ENCODE measurements around the gene PIEZO2. TPM values are rescaled to one million over a fixed set of nuclear protein-coding genes. Genes with fewer than 3 reads are reported as not detected.

Gene PIEZO2
- total RNA-seq, 2 donors from 2014 or later, result 1.7 to 2.1 TPM

DNA sequence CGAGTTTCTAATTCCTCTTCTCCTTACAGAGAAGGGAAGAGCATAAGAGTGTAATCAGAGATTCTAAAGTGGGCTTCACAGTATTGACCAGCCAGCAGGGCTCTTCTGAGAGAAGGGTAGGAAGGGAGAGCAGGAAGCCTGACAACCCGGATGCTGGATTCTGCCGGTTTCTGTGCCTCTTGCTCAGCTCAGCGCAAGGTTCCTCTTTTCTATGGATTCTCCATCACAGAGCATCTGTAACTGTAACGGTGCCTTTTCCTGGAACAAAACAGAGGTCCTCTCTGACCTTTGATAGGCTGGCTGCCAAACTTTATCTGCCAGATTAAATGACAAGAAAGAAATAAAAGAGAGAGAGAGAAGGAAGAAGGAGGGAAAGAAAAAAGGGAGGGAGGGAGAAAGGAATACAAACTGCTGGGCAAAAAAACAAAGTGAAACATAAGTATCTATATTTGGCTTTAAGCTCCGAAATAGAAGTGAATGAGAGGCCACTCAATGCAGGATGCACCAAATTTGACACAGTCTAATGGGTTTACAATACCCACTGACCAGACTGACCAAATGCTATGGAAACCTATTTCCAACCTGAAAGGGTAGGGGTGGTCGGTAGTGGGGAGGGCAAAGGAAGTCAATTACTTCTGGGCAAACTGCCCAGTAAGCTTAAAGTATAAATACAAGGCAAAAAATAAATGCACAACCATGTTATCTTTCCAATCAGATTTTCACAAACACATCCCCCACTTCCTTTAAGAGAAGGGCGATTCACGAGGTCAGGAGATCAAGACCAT is 59.2 kb downstream of the PIEZO2 start:
- no peak for DNase-seq
- intact Hi-C loops (cut with DNase I), result loop anchor here in 1 of 2 donors (10.0 kb wide), 1 partner anchor 55 kb away; the partner anchor contains the start of gene PIEZO2
- ATAC-seq, result no peak

DNA sequence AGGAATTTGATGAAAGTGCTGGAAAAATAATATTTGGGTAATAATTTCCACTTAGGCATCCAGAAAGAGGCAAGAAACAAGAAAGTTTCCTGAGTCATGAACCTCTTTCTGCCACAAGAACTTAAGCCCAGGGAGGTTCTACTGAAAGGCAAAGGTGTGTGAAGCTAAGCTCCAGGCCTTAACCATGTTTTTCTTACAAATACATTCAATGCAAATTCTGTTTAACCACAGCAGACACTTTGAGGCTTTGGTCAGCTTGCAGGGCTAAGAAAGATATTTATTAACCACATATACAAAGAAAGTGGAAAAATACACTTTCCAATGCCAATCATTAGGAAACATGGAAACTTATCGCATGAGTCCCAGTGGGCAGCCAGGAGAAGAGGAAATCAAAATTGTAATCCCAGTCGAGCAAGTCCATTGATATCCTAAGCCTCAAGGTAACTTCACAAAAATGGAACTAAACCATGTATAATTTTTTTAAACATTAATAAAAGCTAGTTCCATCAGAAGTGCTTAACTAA is 68.3 kb downstream of the PIEZO2 start:
- intact Hi-C loops (cut with DNase I), result loop anchor here in 1 of 2 donors (10.0 kb wide), 1 partner anchor 64 kb away; the partner anchor contains the start of gene PIEZO2
- DNase-seq (no peak), ATAC-seq (no peak)

DNA sequence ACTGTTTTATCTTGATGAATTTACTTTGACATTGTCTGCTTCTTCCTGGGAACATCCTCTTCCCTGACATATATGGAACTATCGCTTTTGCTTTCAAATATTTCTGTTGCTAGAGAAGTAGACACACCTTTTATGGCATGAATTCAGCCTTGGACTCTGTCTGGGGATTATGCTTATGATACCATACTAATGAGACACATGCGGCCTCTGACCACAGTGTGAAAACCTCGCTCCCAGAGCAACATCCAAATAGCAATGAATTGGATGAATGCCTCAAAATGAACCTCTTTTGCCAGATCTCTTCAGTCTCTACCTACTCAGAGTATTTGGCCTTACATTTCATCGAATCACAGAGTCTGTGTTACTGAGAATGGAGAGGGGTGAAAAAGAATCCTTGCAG is 70.9 kb downstream of the PIEZO2 start:
- ATAC-seq (no peak), DNase-seq (no peak)
- intact Hi-C loops (cut with DNase I), result no loop called here

DNA sequence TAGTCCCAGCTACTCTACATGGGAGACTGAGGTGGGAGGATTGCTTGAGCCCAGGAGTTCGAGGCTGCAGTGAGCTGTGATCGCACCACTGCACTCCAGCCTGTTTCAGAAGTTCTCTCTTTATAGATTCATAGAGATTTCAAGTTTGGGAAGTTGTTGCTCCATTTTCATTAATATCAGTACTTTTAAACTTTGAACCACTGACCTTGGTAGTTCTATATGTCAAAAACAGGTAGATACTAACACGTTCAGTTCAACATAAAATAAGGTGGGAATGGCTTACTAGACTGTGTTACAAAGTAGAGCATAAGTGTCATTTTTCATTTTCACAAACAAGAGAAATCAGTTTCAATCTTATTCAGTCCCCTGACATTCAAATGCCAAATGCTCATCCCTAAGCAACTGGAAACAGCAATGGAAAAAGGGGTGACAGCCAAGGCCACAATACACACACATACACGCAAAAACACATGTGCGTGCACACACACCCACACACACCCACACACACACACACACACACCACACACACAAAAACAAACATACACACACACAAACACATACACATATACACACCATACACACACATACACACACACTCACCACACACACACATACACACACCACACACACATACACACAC is 71.7 kb downstream of the PIEZO2 start:
- no peak for DNase-seq
- intact Hi-C loops (cut with DNase I), result no loop called here
- no peak for ATAC-seq

DNA sequence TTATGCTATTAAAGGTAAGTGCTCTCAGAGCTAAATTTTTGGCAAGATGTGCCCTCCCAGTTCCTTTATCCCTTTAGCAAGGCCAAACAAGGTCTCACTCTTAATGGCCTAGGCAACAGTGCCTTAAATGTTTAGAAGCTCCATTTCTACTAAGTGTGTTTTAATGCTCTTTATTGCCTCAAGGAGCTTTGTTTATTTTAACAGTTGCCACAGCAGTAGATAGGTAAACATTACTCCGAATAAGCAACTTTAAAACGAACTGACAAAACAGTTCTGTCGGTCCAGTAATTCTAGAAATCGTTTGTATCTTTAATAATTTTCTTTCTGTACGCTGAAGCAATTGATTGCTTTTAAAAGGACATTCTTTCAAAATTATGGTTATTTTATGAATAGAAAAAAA is 74.5 kb downstream of the PIEZO2 start:
- no peak for DNase-seq
- ATAC-seq, result no peak
- intact Hi-C loops (cut with DNase I), result no loop called here

DNA sequence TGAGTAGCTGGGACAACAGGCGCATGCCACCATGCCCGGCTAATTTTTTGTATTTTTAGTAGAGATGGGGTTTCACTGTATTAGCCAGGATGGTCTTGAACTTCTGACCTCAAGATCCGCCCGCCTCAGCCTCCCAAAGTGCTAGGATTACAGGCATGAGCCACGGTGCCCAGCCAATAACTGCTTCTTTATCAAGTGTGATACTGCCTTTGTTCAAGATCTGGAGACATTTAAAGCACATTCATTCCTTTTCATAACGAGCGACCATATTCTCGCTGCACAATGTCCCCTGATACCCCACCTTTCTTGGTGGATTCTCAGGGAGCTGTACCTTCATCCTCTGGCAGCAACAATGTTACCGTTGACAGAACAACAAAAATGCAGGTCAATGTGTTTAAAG is 75.4 kb downstream of the PIEZO2 start:
- intact Hi-C loops (cut with DNase I), result no loop called here
- ATAC-seq, result no peak
- no peak for DNase-seq

DNA sequence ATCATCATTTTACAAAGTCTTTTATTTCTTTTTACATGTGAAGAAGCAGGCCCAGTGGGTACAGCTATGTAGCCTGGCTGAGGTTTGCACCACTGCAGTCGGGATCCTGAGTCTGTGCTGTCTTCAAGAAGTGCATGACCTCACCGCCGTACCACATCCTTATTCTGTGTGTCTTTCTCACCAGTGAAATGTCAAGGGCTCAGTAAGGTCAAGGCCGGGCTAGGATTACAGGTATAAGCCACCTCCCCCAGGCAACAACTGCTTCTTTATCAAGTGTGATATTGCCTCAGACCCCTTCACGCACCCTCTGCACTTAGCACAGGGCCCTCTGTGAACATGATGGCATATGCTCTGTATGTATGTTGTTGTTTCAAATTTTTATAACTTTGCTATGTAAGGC is 76.7 kb downstream of the PIEZO2 start:
- no peak for DNase-seq
- intact Hi-C loops (cut with DNase I), result no loop called here
- no peak for ATAC-seq

DNA sequence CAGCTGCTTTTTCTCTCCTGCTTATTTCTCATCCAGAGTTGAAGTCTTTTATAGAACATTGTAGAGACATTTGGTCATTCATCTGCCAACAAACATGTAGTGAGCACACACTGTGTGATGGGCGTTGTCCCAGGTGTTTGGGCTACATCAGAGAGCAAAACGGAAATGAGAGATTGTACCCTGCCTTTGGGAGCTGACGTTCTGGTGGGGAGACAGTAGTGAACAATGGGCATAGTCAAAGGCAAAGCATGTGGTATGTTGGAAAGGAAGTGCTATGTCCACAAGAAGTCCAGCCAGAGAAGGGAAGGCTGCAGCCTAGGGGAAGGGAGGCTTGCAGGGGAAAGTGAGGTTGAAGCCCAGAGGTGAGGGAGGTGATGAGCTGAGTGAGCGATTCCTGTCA is 78.1 kb downstream of the PIEZO2 start:
- intact Hi-C loops (cut with DNase I), result no loop called here

DNA sequence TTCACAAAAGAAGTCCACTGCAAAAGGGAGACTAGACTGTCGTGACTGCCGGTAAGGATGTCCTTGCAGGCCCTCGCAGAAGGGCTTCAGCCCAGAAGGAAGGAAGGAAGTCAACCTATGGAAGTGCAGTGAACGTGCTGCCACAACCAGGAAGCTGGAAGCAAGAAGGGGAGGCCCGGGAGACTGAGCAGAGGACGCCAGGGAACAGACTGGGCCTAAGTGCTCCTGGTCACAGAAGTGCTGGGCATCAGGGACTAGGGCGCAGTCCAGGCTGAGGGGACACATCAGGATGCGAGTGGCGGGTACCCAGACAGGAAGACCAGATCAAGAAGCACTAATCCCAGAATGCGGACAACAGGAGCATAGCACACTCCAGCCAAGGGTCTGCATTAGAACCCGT is 78.8 kb downstream of the PIEZO2 start:
- DNase-seq (no peak), ATAC-seq (no peak)
- intact Hi-C loops (cut with DNase I), result no loop called here

More for the DNA sequence above, 78.1 kb downstream of the PIEZO2 start:
- DNase-seq (no peak), ATAC-seq (no peak)

DNA sequence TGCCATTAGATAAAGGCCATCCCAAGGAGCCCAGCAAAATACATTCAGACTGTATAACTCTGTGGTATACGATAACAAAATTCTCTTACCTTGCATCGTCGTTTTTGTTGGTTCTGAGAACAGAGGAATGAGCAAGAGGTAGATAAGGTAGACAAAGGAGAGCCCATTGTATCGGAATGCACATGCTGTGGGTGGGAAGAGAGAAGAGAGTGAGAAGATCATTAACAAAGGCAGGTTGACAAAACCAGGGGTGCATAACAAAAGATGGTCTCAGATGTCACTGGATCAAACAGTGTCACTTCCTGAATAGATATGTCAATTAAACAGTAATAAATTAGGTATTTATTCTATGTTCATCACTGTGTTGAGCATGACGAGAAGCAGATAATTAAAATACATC is 83.3 kb downstream of the PIEZO2 start:
- no peak for DNase-seq
- ATAC-seq, result no peak
- intact Hi-C loops (cut with DNase I), result no loop called here

DNA sequence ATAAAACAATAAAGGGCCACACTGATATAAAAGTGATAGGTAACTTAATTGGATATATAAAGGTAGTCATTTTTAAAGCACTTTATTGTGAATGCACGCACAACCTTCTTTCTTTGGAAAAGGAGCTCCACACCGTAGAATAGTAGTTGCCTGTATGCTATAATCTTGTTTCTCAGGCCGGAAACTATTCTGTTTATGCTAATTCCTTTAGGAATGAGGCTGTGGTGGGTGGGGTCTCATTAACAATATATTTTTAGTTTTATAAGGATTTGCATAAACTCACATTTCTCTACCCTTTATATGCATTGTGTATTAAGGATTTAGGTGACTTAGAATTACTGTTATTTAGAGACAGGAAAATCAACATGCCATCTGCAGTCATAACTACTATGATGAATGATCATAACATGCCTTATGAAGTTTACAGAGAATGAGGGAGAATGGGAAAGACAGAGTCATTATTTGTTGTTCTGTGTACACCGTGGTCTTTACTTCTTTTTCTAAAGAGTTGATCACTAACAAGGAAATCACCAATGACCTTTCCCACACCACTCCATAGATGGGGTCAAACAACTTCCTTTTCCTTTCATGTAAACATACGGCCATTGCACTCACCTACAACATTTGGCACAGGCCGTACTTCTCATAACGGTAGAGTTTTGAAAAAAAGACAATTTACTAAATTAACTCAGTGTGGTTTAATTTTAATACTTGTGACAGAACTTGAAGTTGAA is 84.5 kb downstream of the PIEZO2 start:
- no peak for DNase-seq
- ATAC-seq, result no peak
- intact Hi-C loops (cut with DNase I), result no loop called here

DNA sequence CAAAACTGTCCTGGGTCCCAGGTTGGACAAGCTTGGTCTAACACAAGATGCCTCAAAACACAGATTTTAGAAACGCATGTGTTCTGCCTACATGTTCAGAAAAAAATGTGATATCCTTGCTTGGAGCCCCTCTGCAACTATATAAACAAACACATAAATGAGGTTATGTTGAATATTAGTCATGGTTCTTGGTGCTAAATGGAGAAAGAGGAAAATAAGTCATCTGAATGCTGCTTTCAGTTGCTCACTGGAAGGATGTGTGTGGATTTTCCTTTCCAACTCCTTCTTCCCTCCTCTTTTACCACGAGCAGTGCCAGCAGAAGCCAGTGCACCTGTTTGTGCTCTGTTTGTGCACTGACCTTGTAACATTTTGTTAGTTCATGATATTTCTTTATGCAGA is 85.3 kb downstream of the PIEZO2 start:
- no peak for ATAC-seq
- DNase-seq, result no peak
- intact Hi-C loops (cut with DNase I), result no loop called here

DNA sequence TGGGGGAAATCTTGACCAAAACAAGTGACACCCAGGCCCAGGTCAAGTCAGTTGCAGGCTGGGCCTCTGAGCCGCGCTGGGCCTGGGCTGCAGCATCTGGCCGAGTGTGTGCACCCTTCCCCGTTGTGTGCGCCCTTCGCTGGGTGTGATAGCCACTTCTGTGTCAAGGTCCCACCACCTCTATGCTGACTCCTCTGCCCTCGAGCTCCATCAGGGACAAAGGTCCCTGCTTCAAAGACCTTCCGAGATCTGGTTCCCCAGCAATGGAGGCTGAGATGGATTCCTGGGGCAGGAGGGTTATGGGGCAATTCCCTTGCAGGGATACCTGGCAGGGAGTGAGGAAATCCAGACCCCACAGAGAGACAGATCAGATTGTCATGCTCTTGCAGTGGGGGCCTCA is 93.6 kb downstream of the PIEZO2 start:
- ATAC-seq (no peak), DNase-seq (no peak)
- intact Hi-C loops (cut with DNase I), result no loop called here

DNA sequence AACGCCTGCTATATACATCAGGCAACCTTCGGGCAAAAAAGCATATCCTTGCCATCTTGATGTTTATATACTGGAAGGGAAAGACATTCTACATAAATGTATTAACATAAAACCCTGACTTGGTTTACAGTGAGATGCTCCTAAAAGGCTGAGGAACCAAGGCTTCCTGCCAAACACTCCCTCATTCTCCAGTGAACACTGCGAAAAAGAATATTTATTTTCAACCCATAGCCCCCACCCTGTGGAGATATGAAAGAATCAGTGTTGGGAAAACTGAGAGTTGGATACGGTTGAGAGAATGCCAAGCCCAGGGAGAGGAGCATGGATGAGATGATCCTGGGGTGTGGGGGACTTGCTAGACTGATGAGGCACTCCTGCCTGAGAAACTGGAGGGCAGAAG is 94.9 kb downstream of the PIEZO2 start:
- intact Hi-C loops (cut with DNase I), result no loop called here
- no peak for ATAC-seq

DNA sequence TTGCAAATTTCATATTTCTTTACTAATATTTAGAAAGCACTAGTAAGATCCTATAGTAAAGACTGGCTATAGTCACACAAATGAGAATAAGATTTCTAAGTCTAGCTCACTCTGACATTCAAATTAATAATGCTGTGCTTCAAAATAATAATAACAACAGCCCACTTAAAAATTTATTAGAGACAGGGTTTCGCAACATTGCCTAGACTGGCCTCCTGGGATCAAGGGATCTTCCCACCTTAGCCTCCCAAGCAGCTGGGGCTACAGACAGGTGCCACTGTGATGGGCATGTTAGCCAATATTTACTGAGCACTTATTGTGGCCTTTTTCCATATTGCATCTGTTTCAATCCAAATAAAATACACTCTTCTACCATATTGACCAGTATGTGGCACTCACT is 96.1 kb downstream of the PIEZO2 start:
- ATAC-seq (no peak), DNase-seq (no peak)
- intact Hi-C loops (cut with DNase I), result no loop called here

More for the DNA sequence above, 94.9 kb downstream of the PIEZO2 start:
- DNase-seq, result no peak

DNA sequence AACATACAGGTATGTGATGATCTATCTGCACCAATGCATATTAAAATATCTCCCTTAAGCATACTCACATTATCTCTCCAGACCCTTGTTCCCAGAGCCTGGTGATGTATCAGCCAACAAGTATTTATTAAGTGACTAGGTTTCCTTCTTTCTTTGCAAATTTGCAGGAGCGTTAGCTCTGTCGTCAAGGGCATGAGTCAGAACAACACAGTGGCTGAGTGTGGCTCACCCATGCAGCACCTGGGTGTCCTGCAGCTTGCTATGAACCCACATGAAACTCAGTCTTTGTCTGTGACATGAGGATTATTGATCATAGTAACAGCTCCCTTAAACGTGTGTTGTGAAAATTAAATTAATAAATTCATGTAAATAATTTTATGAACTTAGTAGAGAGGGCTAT is 96.6 kb downstream of the PIEZO2 start:
- DNase-seq, result no peak
- no peak for ATAC-seq
- intact Hi-C loops (cut with DNase I), result no loop called here

DNA sequence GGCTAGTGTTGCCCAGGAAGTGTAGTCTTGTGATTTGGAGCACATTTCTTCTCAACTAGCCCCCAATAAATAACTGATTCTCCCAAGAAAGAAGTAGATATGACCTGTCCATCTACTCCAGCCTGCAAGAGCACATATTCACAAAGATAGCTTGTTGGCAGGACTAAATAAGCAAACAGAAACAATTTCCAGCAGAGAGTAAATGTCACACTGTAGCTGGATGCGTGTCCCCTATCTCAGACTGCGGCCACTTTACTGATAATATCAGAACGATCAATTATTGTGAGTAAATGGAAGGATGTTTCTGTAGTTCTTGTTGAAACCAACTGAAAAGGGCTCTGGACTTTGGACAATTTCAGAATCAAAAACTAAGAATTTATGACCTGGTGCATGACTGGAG is 97.9 kb downstream of the PIEZO2 start:
- no peak for ATAC-seq
- intact Hi-C loops (cut with DNase I), result no loop called here
- DNase-seq, result no peak

DNA sequence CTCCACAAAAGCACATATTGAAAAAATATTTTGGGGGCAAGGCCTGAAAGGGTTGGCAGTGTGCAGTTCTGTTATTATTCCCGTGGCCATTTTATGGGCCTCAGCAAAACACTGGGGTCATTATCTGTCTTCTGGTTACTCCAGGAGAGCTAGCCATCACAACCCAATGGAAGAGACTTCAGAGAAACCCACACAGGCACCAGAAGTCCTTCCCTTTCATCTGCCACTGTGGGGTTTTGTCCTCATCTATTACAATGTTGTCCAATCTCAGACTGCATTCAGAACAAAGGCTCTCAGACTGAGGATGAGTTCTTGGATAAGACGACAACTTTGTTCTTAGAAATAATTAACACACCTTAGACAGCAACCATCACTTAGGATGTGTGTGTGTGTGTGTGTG is 98.4 kb downstream of the PIEZO2 start:
- ATAC-seq (no peak), DNase-seq (no peak)
- intact Hi-C loops (cut with DNase I), result no loop called here

DNA sequence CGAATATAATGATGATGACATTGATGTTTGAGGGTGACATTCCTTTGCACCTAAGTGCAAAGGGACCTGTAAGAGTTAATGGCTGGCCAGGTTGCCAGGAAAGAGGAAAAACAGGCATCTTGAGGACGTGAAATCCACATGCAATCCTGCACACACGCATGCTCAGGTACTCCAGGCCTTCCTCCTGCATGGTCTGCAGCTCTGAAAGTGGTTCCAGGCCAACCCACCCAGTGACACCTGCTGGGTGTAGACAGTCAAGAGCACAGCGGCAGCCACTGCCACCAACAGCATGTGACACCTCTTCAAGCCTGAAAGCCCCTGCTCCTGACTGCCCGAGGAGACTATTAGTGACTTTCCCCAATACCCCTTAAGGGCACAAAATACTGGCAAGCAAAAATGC is 101.6 kb downstream of the PIEZO2 start:
- DNase-seq, result no peak
- no peak for ATAC-seq
- intact Hi-C loops (cut with DNase I), result loop anchor here in 1 of 2 donors (10.0 kb wide), 1 partner anchor 193 kb away; no protein-coding TSS in a partner anchor

DNA sequence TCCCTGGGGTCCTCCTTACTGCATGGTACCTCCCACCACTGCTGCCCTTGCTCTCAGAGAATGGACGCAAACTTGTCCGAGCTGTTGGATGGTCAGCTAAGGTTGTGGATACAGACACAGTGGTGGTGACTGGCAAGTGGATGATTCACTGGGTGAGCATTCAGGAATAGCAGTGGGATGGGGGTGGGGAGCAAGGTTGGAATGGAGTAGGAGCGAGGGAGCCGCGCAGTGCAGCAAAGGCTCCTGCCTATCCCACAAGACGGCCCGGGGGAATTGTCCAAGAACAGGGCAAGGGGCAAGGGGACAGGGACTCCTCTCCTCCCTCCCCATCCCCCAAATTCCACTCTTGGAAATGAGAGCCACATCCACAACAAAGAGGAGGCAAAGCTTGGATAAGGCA is 102.2 kb downstream of the PIEZO2 start:
- peak in 1 of 2 donors; percentile 51 for ATAC-seq
- no peak for DNase-seq
- intact Hi-C loops (cut with DNase I), result loop anchor here in 1 of 2 donors (10.0 kb wide), 1 partner anchor 192 kb away; no protein-coding TSS in a partner anchor
